Measurements from ENCODE around the gene CAPRIN1.

The CAPRIN1 gene

DNA sequence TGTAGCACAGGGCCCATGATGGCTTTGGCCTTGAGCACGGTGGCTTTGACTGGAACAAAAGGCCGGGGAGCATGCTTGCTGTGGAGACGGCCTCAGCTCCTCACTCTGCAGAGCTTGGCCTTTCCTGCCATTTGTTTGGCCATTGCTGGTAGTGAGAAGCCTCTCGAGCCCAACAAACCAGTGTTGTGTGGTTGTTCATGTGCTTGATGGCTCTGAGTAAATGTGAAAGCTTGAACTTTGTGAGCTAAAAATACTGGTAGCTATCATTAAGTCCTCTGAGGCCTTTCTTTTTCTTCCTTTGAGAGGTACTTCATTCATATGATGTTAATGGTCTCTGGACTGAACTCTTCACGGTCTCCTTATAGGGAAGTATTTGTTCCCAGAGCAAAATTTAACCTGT is 93.5 kb downstream of the CAPRIN1 start:
- H3K9ac ChIP-seq = no peak overlapping the region
- no peaks in the 10 kb centered on the region for H3K4me1 ChIP-seq
- no peaks in the 10 kb centered on the region for H3K79me2 ChIP-seq
- H3K27ac ChIP-seq = no peak overlapping the region
- TF ChIP-seq, protein P1, sequence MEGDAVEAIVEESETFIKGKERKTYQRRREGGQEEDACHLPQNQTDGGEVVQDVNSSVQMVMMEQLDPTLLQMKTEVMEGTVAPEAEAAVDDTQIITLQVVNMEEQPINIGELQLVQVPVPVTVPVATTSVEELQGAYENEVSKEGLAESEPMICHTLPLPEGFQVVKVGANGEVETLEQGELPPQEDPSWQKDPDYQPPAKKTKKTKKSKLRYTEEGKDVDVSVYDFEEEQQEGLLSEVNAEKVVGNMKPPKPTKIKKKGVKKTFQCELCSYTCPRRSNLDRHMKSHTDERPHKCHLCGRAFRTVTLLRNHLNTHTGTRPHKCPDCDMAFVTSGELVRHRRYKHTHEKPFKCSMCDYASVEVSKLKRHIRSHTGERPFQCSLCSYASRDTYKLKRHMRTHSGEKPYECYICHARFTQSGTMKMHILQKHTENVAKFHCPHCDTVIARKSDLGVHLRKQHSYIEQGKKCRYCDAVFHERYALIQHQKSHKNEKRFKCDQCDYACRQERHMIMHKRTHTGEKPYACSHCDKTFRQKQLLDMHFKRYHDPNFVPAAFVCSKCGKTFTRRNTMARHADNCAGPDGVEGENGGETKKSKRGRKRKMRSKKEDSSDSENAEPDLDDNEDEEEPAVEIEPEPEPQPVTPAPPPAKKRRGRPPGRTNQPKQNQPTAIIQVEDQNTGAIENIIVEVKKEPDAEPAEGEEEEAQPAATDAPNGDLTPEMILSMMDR (IDR thresholded peaks at IDR 0.05) = no peak
- H3K9me3 ChIP-seq (ENCODE audit: control insufficient read depth, low read length) = no peaks in the 10 kb centered on the region
- H3K36me3 ChIP-seq (ENCODE audit: control insufficient read depth, insufficient read depth, low read length) = no peaks in the 10 kb centered on the region
- no peak overlapping the region for H2AFZ ChIP-seq
- no peak overlapping the region for H3K4me3 ChIP-seq (ENCODE audit: low read depth, low read length)
- H3K27me3 ChIP-seq (ENCODE audit: control insufficient read depth, insufficient read depth, low read length) = no peaks in the 10 kb centered on the region
- no peak overlapping the region for H3K4me2 ChIP-seq (ENCODE audit: low read length)

DNA sequence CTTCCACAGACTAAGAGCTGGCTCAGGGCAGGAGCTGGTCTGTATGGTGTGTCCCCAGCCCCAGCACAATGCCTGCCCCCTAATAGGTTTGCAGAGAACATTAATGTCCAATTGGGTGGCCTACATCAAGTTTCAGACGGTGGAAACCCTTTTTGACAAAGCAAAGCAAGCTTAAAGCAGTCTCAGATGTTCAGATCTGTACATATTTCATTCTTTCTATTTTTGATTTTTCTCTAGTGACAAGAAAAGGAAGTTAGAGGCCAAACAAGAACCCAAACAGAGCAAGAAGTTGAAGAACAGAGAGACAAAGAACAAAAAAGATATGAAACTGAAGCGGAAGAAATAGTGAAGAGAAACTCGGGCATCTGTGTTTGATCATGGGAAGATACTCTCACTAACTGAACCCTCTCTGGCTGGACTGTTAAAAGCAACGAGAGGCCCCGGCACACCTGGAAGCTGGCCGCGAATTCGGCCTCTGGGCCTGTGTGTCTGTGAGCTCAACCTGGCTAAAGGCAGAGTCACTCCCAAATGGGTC is 94.4 kb downstream of the CAPRIN1 start:
- TF ChIP-seq, protein P1 (IDR thresholded peaks at IDR 0.05) = no peak
- no peaks in the 10 kb centered on the region for H3K9me3 ChIP-seq (ENCODE audit: control insufficient read depth, low read length)
- no peaks in the 10 kb centered on the region for H3K36me3 ChIP-seq (ENCODE audit: control insufficient read depth, insufficient read depth, low read length)
- no peak overlapping the region for H3K4me2 ChIP-seq (ENCODE audit: low read length)
- H3K4me1 ChIP-seq = no peaks in the 10 kb centered on the region
- no peak overlapping the region for H3K27ac ChIP-seq
- no peak overlapping the region for H3K4me3 ChIP-seq (ENCODE audit: low read depth, low read length)
- H2AFZ ChIP-seq = no peak overlapping the region
- H3K9ac ChIP-seq = no peak overlapping the region
- H3K79me2 ChIP-seq = no peaks in the 10 kb centered on the region
- no peaks in the 10 kb centered on the region for H3K27me3 ChIP-seq (ENCODE audit: control insufficient read depth, insufficient read depth, low read length)

DNA sequence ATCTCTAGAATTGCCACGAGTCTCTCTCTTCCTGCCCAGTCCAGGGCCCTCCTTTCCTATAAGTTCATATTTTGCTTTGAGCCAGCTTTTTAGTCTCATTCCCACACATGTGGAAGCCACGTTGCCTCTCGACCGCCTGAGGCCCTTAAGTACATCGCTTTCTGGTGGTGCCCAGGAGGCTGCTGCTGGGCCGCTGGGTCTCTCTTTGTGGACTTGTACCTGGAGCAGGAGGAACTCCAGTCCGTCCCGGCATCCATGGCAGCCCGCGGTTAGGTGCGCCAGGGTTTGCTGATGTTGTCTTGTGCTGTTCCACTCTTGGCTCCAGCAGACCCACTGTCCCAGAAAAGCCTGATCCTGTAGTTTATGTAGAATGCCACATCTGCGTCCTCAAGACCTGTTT is 94.9 kb downstream of the CAPRIN1 start:
- Histone ChIP-seq H3K4me3 (ENCODE audit: low read depth, low read length) (no peak overlapping the region), H3K36me3 (ENCODE audit: control insufficient read depth, insufficient read depth, low read length) (no peaks in the 10 kb centered on the region), H3K4me1 (no peaks in the 10 kb centered on the region), H3K4me2 (ENCODE audit: low read length) (no peak overlapping the region), H3K9me3 (ENCODE audit: control insufficient read depth, low read length) (no peaks in the 10 kb centered on the region), H2AFZ (no peak overlapping the region), H3K9ac (no peak overlapping the region), H3K27ac (no peak overlapping the region), H3K79me2 (no peaks in the 10 kb centered on the region), H3K27me3 (ENCODE audit: control insufficient read depth, insufficient read depth, low read length) (no peaks in the 10 kb centered on the region)
- TF ChIP-seq, protein P1 (IDR thresholded peaks at IDR 0.05) = no peak

DNA sequence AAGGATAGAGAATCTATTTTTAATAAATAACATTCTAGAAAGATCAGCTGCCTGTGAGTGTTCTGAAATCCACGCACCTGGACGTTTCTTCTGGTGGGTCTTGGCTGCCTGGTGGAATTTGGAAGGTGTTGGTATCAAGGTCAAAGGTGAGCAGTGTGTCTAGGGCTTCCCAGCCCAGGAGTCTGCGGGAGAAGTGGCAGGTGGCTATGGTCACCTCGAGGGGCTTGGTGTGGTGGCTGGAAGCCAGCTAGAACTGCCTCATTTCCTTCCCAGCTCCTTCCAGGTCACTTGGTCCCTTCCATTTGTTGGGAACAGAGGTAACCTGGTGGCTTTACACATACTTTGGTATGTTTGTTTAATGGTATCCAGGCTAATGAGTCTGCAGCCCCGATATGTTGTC is 95.3 kb downstream of the CAPRIN1 start:
- H2AFZ ChIP-seq = no peak overlapping the region
- no peak overlapping the region for H3K9ac ChIP-seq
- H3K36me3 ChIP-seq (ENCODE audit: control insufficient read depth, insufficient read depth, low read length) = no peaks in the 10 kb centered on the region
- no peak overlapping the region for H3K27ac ChIP-seq
- no peaks in the 10 kb centered on the region for H3K27me3 ChIP-seq (ENCODE audit: control insufficient read depth, insufficient read depth, low read length)
- no peak overlapping the region for H3K4me2 ChIP-seq (ENCODE audit: low read length)
- no peaks in the 10 kb centered on the region for H3K9me3 ChIP-seq (ENCODE audit: control insufficient read depth, low read length)
- no peaks in the 10 kb centered on the region for H3K4me1 ChIP-seq
- no peaks in the 10 kb centered on the region for H3K79me2 ChIP-seq
- no peak overlapping the region for H3K4me3 ChIP-seq (ENCODE audit: low read depth, low read length)
- TF ChIP-seq, protein P1 (IDR thresholded peaks at IDR 0.05) = no peak

DNA sequence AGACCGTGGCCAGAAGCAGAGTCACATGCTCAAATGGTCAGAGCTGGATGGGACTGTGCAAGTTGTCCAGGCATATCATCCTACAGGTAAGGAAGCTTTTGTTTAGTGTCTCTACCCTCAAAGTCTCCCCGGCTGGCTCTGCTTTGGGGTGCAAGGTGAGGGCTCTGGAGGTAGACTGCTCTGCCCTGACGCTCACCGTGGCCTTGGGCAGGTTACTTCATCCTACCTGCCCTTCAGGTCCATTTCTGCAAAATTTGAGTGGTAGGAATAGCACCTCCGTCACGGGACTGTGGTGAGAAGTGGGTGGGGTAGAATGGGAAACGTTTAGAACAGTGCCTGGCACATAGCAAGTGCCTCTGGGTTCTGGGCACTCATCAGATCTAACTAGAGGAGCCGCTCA is 96.0 kb downstream of the CAPRIN1 start:
- Histone ChIP-seq H3K4me3 (ENCODE audit: low read depth, low read length) (no peak overlapping the region), H3K27me3 (ENCODE audit: control insufficient read depth, insufficient read depth, low read length) (no peaks in the 10 kb centered on the region), H3K79me2 (no peaks in the 10 kb centered on the region), H3K9ac (no peak overlapping the region), H3K36me3 (ENCODE audit: control insufficient read depth, insufficient read depth, low read length) (no peaks in the 10 kb centered on the region), H3K4me1 (no peaks in the 10 kb centered on the region), H3K9me3 (ENCODE audit: control insufficient read depth, low read length) (no peaks in the 10 kb centered on the region), H3K27ac (no peak overlapping the region), H3K4me2 (ENCODE audit: low read length) (no peak overlapping the region), H2AFZ (no peak overlapping the region)
- TF ChIP-seq, protein P1 (IDR thresholded peaks at IDR 0.05) = no peak
